Progenitor cell of endocrine pancreas (in vitro differentiated cells): ENCODE results near the gene GLCE. TPM values are rescaled to one million over a fixed set of nuclear protein-coding genes. Genes with fewer than 3 reads are reported as not detected.
A peak's percentile ranks its signal among the peaks of the same experiment; 100 is the strongest.

ENCODE experiments used
- DNase-seq: peaks from one replicate; pipeline ENCODE4 v3.0.0; 2021; ENCODE audit warnings: low spot score; ENCODE audit not compliant: unreplicated experiment
- H3K27ac Mint-ChIP-seq: 2 replicates; pipeline ENCODE4 v1.8.0; 2021; ENCODE audit warnings: mild to moderate bottlenecking, moderate library complexity, mixed read lengths
- H3K27me3 Mint-ChIP-seq: 2 replicates; pipeline ENCODE4 v1.8.0; 2021; ENCODE audit warnings: mixed read lengths
- H3K36me3 Mint-ChIP-seq: 2 replicates; pipeline ENCODE4 v1.8.0; 2022; ENCODE audit warnings: mixed read lengths; ENCODE audit not compliant: insufficient read depth
- H3K4me1 Mint-ChIP-seq: 2 replicates; pipeline ENCODE4 v1.8.0; 2021; ENCODE audit warnings: low read depth, mixed read lengths
- H3K4me3 Mint-ChIP-seq: 2 replicates; pipeline ENCODE4 v1.8.0; 2021; ENCODE audit warnings: low read depth, mild to moderate bottlenecking, moderate library complexity, mixed read lengths
- H3K9me3 Mint-ChIP-seq: 2 replicates; pipeline ENCODE4 v1.8.0; 2021; ENCODE audit warnings: low read depth, mixed read lengths
- total RNA-seq: library from RNA; stranded (reverse); gene quantifications from 2 replicates; pipeline ENCODE4 v1.2.1, GENCODE V29; 2021
- TF ChIP-seq, protein P1 (sequence below): fragments of 200-600 bp; sonication (generic); IDR thresholded peaks from one replicate; pipeline ENCODE4 v1.5.0; 2021; ENCODE audit warnings: antibody characterized with exemption, mild to moderate bottlenecking; ENCODE audit not compliant: unreplicated experiment

The GLCE gene
- total RNA-seq, 1 donor from 2014 or later = 18.0 TPM

- H3K4me1 Mint-ChIP-seq = peaks cover 9% of the 10 kb centered on the region
- DNase-seq = no peak
- TF ChIP-seq, protein P1, sequence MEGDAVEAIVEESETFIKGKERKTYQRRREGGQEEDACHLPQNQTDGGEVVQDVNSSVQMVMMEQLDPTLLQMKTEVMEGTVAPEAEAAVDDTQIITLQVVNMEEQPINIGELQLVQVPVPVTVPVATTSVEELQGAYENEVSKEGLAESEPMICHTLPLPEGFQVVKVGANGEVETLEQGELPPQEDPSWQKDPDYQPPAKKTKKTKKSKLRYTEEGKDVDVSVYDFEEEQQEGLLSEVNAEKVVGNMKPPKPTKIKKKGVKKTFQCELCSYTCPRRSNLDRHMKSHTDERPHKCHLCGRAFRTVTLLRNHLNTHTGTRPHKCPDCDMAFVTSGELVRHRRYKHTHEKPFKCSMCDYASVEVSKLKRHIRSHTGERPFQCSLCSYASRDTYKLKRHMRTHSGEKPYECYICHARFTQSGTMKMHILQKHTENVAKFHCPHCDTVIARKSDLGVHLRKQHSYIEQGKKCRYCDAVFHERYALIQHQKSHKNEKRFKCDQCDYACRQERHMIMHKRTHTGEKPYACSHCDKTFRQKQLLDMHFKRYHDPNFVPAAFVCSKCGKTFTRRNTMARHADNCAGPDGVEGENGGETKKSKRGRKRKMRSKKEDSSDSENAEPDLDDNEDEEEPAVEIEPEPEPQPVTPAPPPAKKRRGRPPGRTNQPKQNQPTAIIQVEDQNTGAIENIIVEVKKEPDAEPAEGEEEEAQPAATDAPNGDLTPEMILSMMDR = peak; percentile 33
- peaks cover 3% of the 10 kb centered on the region for H3K9me3 Mint-ChIP-seq
- H3K36me3 Mint-ChIP-seq = peaks cover 14% of the 10 kb centered on the region
- no peak overlapping the region for H3K27ac Mint-ChIP-seq
- peaks cover 11% of the 10 kb centered on the region for H3K27me3 Mint-ChIP-seq
- H3K4me3 Mint-ChIP-seq = no peak overlapping the region
Measured at GRCh38 chr15:69303337-69304181, 143.1 kb downstream of the GLCE start.

- Mint-ChIP-seq H3K27ac (no peak overlapping the region), H3K27me3 (peaks cover 11% of the 10 kb centered on the region), H3K4me3 (no peak overlapping the region), H3K4me1 (peaks cover 9% of the 10 kb centered on the region), H3K9me3 (peaks cover 3% of the 10 kb centered on the region), H3K36me3 (peaks cover 14% of the 10 kb centered on the region)
- TF ChIP-seq, protein P1 = no peak
- no peak for DNase-seq
Measured at GRCh38 chr15:69304182-69304545, 143.7 kb downstream of the GLCE start.

GRCh38 chr15:69305204-69305931, 144.9 kb downstream of the GLCE start:
- H3K27me3 Mint-ChIP-seq = peaks cover 3% of the 10 kb centered on the region
- peaks cover 14% of the 10 kb centered on the region for H3K36me3 Mint-ChIP-seq
- peaks cover 3% of the 10 kb centered on the region for H3K9me3 Mint-ChIP-seq
- H3K4me1 Mint-ChIP-seq = peaks cover 6% of the 10 kb centered on the region
- no peak overlapping the region for H3K27ac Mint-ChIP-seq
- no peak for DNase-seq
- H3K4me3 Mint-ChIP-seq = no peak overlapping the region
- TF ChIP-seq, protein P1 = no peak

DNA sequence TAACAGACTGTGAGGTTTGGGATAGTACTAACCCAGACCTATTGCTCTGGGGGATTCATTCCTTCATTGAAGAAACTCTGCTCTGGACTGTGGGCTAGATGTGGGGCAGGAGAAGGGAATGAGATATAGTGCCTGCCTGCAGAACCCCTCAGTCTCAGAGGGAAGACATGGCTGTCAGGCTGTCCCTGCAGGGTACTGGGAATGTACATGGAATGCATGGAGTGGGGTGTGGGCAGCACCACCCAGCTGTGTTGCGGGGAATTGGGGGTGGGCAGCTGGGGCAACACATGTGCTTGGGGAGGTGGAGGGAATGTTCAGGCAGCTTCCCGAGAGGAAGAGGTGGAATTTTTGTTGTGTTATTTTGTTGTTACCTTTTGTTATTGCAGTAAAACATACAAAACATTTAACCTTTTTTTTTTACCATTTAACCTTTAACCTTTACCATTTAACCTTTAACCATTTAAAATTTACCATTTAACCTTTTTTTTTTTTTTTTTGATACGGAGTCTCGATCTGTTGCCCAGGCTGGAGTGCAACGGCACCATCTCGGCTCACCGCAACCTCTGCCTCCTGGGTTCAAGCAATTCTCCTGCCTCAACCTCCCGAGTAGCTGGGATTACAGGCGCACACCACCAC, 145.6 kb downstream of the GLCE start:
- peaks cover 3% of the 10 kb centered on the region for H3K27me3 Mint-ChIP-seq
- H3K4me1 Mint-ChIP-seq = peaks cover 7% of the 10 kb centered on the region
- DNase-seq = no peak
- TF ChIP-seq, protein P1 = no peak
- peaks cover 3% of the 10 kb centered on the region for H3K9me3 Mint-ChIP-seq
- H3K36me3 Mint-ChIP-seq = peaks cover 14% of the 10 kb centered on the region
- H3K4me3 Mint-ChIP-seq = no peak overlapping the region
- peak overlapping the region; percentile 13 for H3K27ac Mint-ChIP-seq

DNA sequence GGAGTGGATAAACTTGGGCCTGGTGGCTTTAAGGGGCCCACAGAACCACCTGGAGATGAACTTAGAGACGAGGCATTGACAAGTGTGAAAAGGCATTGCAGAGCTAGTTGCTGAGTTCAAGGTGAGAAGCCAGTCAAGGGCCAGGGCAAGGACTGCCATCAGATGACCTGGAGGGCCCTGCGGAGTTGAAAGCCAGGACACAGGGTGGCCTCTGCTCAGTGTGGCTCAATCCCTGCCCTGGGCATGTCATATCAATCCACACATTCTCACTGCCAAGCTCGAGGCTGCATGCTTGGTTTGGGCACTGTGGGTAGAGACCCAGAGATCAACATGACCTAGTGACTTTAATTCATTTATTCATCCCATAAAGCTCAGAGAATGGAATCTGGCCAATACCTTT, 147.5 kb downstream of the GLCE start:
- Mint-ChIP-seq H3K27me3 (no peaks in the 10 kb centered on the region), H3K9me3 (peaks cover 3% of the 10 kb centered on the region), H3K4me1 (peaks cover 13% of the 10 kb centered on the region), H3K27ac (no peak overlapping the region), H3K36me3 (peaks cover 14% of the 10 kb centered on the region), H3K4me3 (no peak overlapping the region)
- TF ChIP-seq, protein P1 = no peak
- no peak for DNase-seq
